ENCODE data around the gene COL4A1. TPM values are rescaled to one million over a fixed set of nuclear protein-coding genes. Genes with fewer than 3 reads are reported as not detected.

The COL4A1 gene
- polyA plus RNA-seq, 1 donor (not counting 4 experiments of a cell fraction or from before 2014, with no cell fraction given): 22.3 TPM

DNA sequence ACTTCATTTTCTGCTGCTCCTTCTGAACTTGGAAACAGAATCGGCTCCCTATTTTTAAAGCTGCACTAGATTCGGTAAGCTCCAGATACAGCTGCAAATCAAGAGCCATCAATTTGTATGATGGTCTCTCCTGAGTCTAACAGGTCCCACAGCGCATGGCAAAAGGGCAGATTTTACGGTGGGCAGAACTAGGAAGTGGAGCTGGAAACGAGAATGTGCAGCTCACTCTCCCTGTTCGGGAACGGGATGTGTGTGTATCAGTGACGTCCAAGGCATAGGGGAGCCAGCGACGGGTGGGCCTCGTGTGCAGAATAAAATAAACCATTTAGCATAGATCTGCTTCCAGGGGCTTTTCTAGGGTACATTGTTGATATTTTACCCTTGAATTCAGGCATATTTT, 74.2 kb downstream of the COL4A1 start:
- Histone ChIP-seq H3K27ac (ENCODE audit: control insufficient read depth, insufficient read depth, low read length) (no peak overlapping the region), H3K9me1 (ENCODE audit: control insufficient read depth, extremely low read depth, insufficient read depth, low read length) (no peaks in the 10 kb centered on the region), H3K9me3 (ENCODE audit: control insufficient read depth, low read depth, low read length) (no peaks in the 10 kb centered on the region), H4K20me1 (ENCODE audit: control insufficient read depth, extremely low read depth, insufficient read depth, low read length) (no peaks in the 10 kb centered on the region), H3K4me2 (ENCODE audit: control insufficient read depth, extremely low read depth, insufficient read depth, low read depth, low read length) (no peak overlapping the region), H3K27me3 (ENCODE audit: control insufficient read depth, extremely low read depth, insufficient read depth, low read length) (no peaks in the 10 kb centered on the region), H3K36me3 (ENCODE audit: control insufficient read depth in 2 of 2, extremely low read depth in 1 of 2, insufficient read depth in 2 of 2, low read length in 2 of 2) (no peaks in the 10 kb centered on the region), H3K9ac (ENCODE audit: control insufficient read depth, extremely low read depth, insufficient read depth, low read length) (no peak overlapping the region), H2AFZ (ENCODE audit: control insufficient read depth, low read length) (no peak overlapping the region), H3K4me1 (ENCODE audit: control insufficient read depth, extremely low read depth, insufficient read depth, low read length) (peaks cover 15% of the 10 kb centered on the region), H3K4me3 (ENCODE audit: control insufficient read depth in 2 of 3, extremely low read depth in 1 of 3, insufficient read depth in 2 of 3, low read depth in 1 of 3, low read length in 3 of 3) (no peak overlapping the region), H3K79me2 (ENCODE audit: control insufficient read depth, insufficient read depth, low read length) (no peaks in the 10 kb centered on the region)
- FAIRE-seq: no peak
- dilution Hi-C loops (cut with MboI; ENCODE audit: extremely low pct_ligation_motif_present, low sequenced_read_pairs): no loop called here
- no peak for DNase-seq (ENCODE audit: low read depth, low spot score)
- no peak for TF ChIP-seq EZH2 (IDR thresholded peaks at IDR 0.05; ENCODE audit: low read length)
- TF ChIP-seq, protein P1, sequence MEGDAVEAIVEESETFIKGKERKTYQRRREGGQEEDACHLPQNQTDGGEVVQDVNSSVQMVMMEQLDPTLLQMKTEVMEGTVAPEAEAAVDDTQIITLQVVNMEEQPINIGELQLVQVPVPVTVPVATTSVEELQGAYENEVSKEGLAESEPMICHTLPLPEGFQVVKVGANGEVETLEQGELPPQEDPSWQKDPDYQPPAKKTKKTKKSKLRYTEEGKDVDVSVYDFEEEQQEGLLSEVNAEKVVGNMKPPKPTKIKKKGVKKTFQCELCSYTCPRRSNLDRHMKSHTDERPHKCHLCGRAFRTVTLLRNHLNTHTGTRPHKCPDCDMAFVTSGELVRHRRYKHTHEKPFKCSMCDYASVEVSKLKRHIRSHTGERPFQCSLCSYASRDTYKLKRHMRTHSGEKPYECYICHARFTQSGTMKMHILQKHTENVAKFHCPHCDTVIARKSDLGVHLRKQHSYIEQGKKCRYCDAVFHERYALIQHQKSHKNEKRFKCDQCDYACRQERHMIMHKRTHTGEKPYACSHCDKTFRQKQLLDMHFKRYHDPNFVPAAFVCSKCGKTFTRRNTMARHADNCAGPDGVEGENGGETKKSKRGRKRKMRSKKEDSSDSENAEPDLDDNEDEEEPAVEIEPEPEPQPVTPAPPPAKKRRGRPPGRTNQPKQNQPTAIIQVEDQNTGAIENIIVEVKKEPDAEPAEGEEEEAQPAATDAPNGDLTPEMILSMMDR (optimal IDR thresholded peaks at IDR 0.05 in 1 of 3, IDR thresholded peaks at IDR 0.05 in 1 of 3, conservative IDR thresholded peaks at IDR 0.05 in 1 of 3; ENCODE audit: extremely low read depth in 1 of 3, insufficient read depth in 2 of 3, low read length in 3 of 3): no peak

DNA sequence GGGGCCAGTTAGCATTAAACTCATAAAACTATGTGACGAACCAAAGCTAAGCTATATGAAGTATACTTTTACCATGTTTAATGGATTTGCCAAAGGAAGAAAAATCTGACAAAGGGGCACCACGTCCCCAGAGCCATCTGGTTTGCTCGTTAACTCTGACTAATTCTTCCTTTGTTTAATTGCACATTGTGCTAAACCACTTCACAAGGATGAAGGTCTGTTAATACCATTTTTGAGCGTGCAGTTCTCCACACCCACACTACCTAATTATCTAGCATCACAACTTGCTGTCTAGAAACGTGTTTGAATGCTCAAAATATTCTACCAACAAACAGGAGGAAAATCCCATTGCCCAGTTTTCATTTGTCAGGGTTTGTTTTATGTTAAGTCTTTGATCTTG, 74.8 kb downstream of the COL4A1 start:
- no peaks in the 10 kb centered on the region for H4K20me1 ChIP-seq (ENCODE audit: control insufficient read depth, extremely low read depth, insufficient read depth, low read length)
- DNase-seq (ENCODE audit: low read depth, low spot score): no peak
- no peak overlapping the region for H3K4me2 ChIP-seq (ENCODE audit: control insufficient read depth, extremely low read depth, insufficient read depth, low read depth, low read length)
- H3K4me1 ChIP-seq (ENCODE audit: control insufficient read depth, extremely low read depth, insufficient read depth, low read length): peaks cover 15% of the 10 kb centered on the region
- no peaks in the 10 kb centered on the region for H3K9me3 ChIP-seq (ENCODE audit: control insufficient read depth, low read depth, low read length)
- dilution Hi-C loops (cut with MboI; ENCODE audit: extremely low pct_ligation_motif_present, low sequenced_read_pairs): no loop called here
- TF ChIP-seq, protein P1 (optimal IDR thresholded peaks at IDR 0.05 in 1 of 3, IDR thresholded peaks at IDR 0.05 in 1 of 3, conservative IDR thresholded peaks at IDR 0.05 in 1 of 3; ENCODE audit: extremely low read depth in 1 of 3, insufficient read depth in 2 of 3, low read length in 3 of 3): no peak
- no peak for TF ChIP-seq EZH2 (IDR thresholded peaks at IDR 0.05; ENCODE audit: low read length)
- no peak overlapping the region for H3K27ac ChIP-seq (ENCODE audit: control insufficient read depth, insufficient read depth, low read length)
- no peaks in the 10 kb centered on the region for H3K36me3 ChIP-seq (ENCODE audit: control insufficient read depth in 2 of 2, extremely low read depth in 1 of 2, insufficient read depth in 2 of 2, low read length in 2 of 2)
- no peak overlapping the region for H2AFZ ChIP-seq (ENCODE audit: control insufficient read depth, low read length)
- FAIRE-seq: no peak
- H3K79me2 ChIP-seq (ENCODE audit: control insufficient read depth, insufficient read depth, low read length): no peaks in the 10 kb centered on the region
- H3K27me3 ChIP-seq (ENCODE audit: control insufficient read depth, extremely low read depth, insufficient read depth, low read length): no peaks in the 10 kb centered on the region
- no peak overlapping the region for H3K4me3 ChIP-seq (ENCODE audit: control insufficient read depth in 2 of 3, extremely low read depth in 1 of 3, insufficient read depth in 2 of 3, low read depth in 1 of 3, low read length in 3 of 3)
- H3K9me1 ChIP-seq (ENCODE audit: control insufficient read depth, extremely low read depth, insufficient read depth, low read length): no peaks in the 10 kb centered on the region
- H3K9ac ChIP-seq (ENCODE audit: control insufficient read depth, extremely low read depth, insufficient read depth, low read length): no peak overlapping the region

Data from keratinocyte (primary cell).